Measurements from ENCODE around the gene DPYD. TPM values are rescaled to one million over a fixed set of nuclear protein-coding genes. Genes with fewer than 3 reads are reported as not detected.

Gene DPYD
- total and polyA plus RNA-seq, 4 donors: 16.2 to 51.3 (median 29.1) TPM

DNA sequence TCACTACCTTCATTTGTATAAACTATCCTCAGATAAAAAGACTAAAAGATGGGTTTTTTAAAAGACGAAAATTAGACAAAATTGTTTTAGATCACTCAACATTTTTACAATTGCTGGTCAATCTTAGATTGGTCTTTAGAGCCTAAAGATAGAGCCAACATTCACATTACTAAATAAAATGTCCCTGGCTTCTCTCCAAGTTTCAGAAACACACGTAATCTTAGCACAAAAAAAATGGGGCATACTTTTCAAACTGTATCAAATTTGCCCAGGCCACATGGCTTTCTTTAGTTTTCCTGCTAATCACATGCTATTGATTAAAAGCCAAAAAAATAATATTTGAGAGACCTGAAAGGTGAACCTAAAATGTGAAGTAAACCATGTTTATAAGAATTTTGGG is 288.1 kb downstream of the DPYD start:
- WGBS, 2 donors: 19 to 25% methylated on average over 2 of the region's 2 CpGs

DNA sequence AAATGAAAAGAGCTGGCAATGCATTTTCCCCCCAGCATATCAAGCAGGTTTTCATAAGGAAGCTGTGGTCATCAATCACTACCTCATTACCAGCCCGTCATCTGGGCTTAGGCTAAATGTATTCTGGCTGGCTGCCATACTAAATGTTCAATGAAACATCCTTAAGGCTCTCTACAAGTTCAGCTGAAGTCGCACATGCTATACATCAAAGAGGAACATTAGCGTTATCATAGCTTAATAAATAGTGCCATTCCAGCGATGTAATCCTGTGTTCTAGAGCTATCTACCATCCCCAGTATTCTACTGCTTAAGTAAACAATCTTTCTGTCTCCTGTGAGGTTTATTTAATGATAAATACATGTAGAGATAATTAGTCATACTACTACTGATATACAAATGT is 288.8 kb downstream of the DPYD start:
- Histone ChIP-seq H3K4me3 (ENCODE audit: low read length in 2 of 2) (no peak overlapping the region), H3K36me3 (ENCODE audit: control insufficient read depth in 1 of 2, insufficient read depth in 2 of 2, low read length in 1 of 2) (no peaks in the 10 kb centered on the region), H3K4me1 (ENCODE audit: control insufficient read depth in 1 of 2, insufficient read depth in 2 of 2, low read length in 2 of 2) (no peaks in the 10 kb centered on the region), H3K27ac (ENCODE audit: low read depth in 1 of 2, low read length in 2 of 2) (no peak overlapping the region), H3K27me3 (ENCODE audit: control insufficient read depth in 1 of 2, insufficient read depth in 2 of 2, low read length in 1 of 2) (no peaks in the 10 kb centered on the region), H3K9me3 (ENCODE audit: control insufficient read depth, low read length) (peaks cover 2% of the 10 kb centered on the region)
- intact Hi-C loops (cut with DNase I): no loop called here
- DNase-seq: no peak
- no peak for ATAC-seq (ENCODE audit: low FRiP score)
- WGBS, 2 donors: 12 to 20% methylated on average over 4 of the region's 4 CpGs

More for the DNA sequence above, 288.1 kb downstream of the DPYD start:
- DNase-seq: no peak
- intact Hi-C loops (cut with DNase I): no loop called here
- Histone ChIP-seq H3K4me3 (ENCODE audit: low read length in 2 of 2) (no peak overlapping the region), H3K4me1 (ENCODE audit: control insufficient read depth in 1 of 2, insufficient read depth in 2 of 2, low read length in 2 of 2) (no peaks in the 10 kb centered on the region), H3K27me3 (ENCODE audit: control insufficient read depth in 1 of 2, insufficient read depth in 2 of 2, low read length in 1 of 2) (no peaks in the 10 kb centered on the region), H3K9me3 (ENCODE audit: control insufficient read depth, low read length) (peaks cover 2% of the 10 kb centered on the region), H3K36me3 (ENCODE audit: control insufficient read depth in 1 of 2, insufficient read depth in 2 of 2, low read length in 1 of 2) (no peaks in the 10 kb centered on the region), H3K27ac (ENCODE audit: low read depth in 1 of 2, low read length in 2 of 2) (no peak overlapping the region)
- no peak for ATAC-seq (ENCODE audit: low FRiP score)

DNA sequence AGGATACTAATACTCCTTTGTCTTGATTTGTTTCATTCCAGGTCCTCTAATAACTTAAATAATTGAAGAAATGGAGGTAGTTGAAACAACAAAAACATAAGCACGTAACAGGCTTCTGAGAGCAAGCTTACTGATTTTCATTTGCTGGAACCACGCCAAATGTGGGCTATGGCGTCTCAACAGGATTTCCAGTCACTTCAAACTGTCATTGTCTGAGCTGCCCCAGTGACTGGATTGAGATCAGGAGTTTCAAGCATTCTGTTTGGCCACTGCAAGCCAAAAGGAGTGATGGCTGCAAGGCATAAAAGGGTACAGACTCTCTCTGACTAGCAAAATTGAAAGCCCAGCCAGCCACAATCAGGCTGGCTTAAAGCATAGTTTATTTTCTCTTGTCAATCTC is 289.9 kb downstream of the DPYD start:
- Histone ChIP-seq H3K9me3 (ENCODE audit: control insufficient read depth, low read length) (peaks cover 2% of the 10 kb centered on the region), H3K27ac (ENCODE audit: low read depth in 1 of 2, low read length in 2 of 2) (no peak overlapping the region), H3K27me3 (ENCODE audit: control insufficient read depth in 1 of 2, insufficient read depth in 2 of 2, low read length in 1 of 2) (no peaks in the 10 kb centered on the region), H3K36me3 (ENCODE audit: control insufficient read depth in 1 of 2, insufficient read depth in 2 of 2, low read length in 1 of 2) (no peaks in the 10 kb centered on the region), H3K4me1 (ENCODE audit: control insufficient read depth in 1 of 2, insufficient read depth in 2 of 2, low read length in 2 of 2) (no peaks in the 10 kb centered on the region), H3K4me3 (ENCODE audit: low read length in 2 of 2) (no peak overlapping the region)
- WGBS, 2 donors: 31 to 37% methylated on average over 3 of the region's 3 CpGs
- DNase-seq: no peak
- no peak for ATAC-seq (ENCODE audit: low FRiP score)
- intact Hi-C loops (cut with DNase I): no loop called here

DNA sequence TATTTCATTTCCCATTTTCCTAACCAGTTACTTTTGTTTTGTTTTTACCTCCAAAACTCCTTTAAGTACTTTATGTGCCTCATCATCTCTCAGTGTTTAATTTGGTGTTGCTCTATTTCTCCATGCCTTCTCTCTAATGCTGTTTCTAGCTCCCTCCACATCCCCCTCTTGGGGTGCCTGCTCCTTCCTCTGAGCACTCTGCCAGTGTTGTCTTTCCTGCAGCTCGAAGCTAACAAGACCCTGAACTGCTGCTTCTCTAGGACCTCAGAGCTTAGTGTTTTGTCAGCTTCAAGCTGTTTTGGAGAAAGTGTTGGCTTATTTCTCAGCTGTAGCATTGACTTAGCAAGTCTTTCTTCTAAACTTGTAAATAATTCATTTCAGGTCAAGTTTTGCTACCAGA is 290.6 kb downstream of the DPYD start:
- Histone ChIP-seq H3K9me3 (ENCODE audit: control insufficient read depth, low read length) (peaks cover 2% of the 10 kb centered on the region), H3K27me3 (ENCODE audit: control insufficient read depth in 1 of 2, insufficient read depth in 2 of 2, low read length in 1 of 2) (no peaks in the 10 kb centered on the region), H3K4me3 (ENCODE audit: low read length in 2 of 2) (no peak overlapping the region), H3K36me3 (ENCODE audit: control insufficient read depth in 1 of 2, insufficient read depth in 2 of 2, low read length in 1 of 2) (no peaks in the 10 kb centered on the region), H3K27ac (ENCODE audit: low read depth in 1 of 2, low read length in 2 of 2) (no peak overlapping the region), H3K4me1 (ENCODE audit: control insufficient read depth in 1 of 2, insufficient read depth in 2 of 2, low read length in 2 of 2) (no peaks in the 10 kb centered on the region)
- intact Hi-C loops (cut with DNase I): no loop called here
- DNase-seq (no peak), ATAC-seq (ENCODE audit: low FRiP score) (no peak)
- 38 to 40% methylated on average over 1 of the region's 1 CpG for WGBS, 2 donors

DNA sequence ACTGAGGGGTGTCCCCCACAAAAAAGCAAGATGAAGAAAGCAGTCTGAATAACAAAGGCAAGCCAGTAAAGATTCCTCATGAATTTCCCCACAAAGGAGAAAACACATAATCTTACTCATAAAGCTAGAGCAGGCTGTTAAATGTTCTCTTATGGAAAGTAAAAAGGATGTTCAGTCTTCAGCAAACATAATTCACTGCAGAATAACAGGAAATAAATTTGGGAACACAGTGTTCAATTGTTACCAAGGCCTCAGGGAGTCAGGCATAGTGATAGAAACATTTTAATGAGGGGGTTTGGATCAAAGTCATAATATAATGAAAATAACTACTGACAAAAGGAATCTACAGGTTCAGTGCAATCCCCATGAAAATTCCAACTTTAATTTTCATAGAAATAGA is 297.6 kb downstream of the DPYD start:
- Histone ChIP-seq H3K9me3 (ENCODE audit: control insufficient read depth, low read length) (no peaks in the 10 kb centered on the region), H3K27me3 (ENCODE audit: control insufficient read depth in 1 of 2, insufficient read depth in 2 of 2, low read length in 1 of 2) (no peaks in the 10 kb centered on the region), H3K4me1 (ENCODE audit: control insufficient read depth in 1 of 2, insufficient read depth in 2 of 2, low read length in 2 of 2) (no peaks in the 10 kb centered on the region), H3K36me3 (ENCODE audit: control insufficient read depth in 1 of 2, insufficient read depth in 2 of 2, low read length in 1 of 2) (no peaks in the 10 kb centered on the region), H3K4me3 (ENCODE audit: low read length in 2 of 2) (no peak overlapping the region), H3K27ac (ENCODE audit: low read depth in 1 of 2, low read length in 2 of 2) (no peak overlapping the region)
- no peak for DNase-seq
- intact Hi-C loops (cut with DNase I): no loop called here
- ATAC-seq (ENCODE audit: low FRiP score): no peak

DNA sequence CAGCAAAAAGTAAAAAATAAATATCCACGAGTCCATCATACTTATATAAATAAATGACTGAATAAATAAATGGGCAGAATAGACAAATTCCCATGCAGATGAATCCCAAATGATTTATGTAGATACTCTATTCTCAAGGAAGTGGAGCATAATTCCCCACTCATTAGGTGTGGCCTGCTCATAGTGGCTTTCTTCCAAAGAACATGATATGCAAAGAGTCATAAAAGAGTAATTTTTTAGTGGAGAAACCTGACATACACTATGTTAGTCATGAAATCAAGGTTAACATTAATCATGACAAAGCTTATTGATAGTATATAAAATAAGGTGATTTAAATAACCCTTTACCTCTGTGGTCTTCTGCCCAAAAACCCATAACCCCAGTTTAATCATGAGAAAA is 298.9 kb downstream of the DPYD start:
- ATAC-seq (ENCODE audit: low FRiP score): no peak
- Histone ChIP-seq H3K27ac (ENCODE audit: low read depth in 1 of 2, low read length in 2 of 2) (no peak overlapping the region), H3K9me3 (ENCODE audit: control insufficient read depth, low read length) (no peaks in the 10 kb centered on the region), H3K27me3 (ENCODE audit: control insufficient read depth in 1 of 2, insufficient read depth in 2 of 2, low read length in 1 of 2) (no peaks in the 10 kb centered on the region), H3K4me1 (ENCODE audit: control insufficient read depth in 1 of 2, insufficient read depth in 2 of 2, low read length in 2 of 2) (no peaks in the 10 kb centered on the region), H3K4me3 (ENCODE audit: low read length in 2 of 2) (no peak overlapping the region), H3K36me3 (ENCODE audit: control insufficient read depth in 1 of 2, insufficient read depth in 2 of 2, low read length in 1 of 2) (no peaks in the 10 kb centered on the region)
- DNase-seq: no peak
- 76% methylated on average over 1 of the region's 1 CpG for WGBS, 2 donors
- intact Hi-C loops (cut with DNase I): no loop called here

DNA sequence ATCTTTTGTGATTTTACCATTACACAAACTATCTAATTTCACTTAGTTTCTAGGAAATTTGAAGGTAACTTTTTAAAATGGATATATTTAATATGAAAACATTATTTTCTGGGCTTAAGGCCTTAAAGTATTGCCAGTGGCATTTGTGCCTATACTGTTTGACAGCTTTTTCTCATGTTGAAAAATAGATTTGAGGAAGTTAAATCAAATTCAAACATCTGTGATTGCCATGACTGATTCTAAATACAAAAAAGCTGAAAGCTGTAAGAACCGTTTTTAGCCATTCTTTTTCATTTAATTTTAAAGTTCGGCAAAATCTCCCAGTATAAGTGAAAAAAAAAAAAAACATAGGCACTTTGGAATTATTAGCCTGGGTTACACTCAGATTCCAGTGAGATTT is 301.1 kb downstream of the DPYD start:
- Histone ChIP-seq H3K27ac (ENCODE audit: low read depth in 1 of 2, low read length in 2 of 2) (no peak overlapping the region), H3K4me1 (ENCODE audit: control insufficient read depth in 1 of 2, insufficient read depth in 2 of 2, low read length in 2 of 2) (no peaks in the 10 kb centered on the region), H3K36me3 (ENCODE audit: control insufficient read depth in 1 of 2, insufficient read depth in 2 of 2, low read length in 1 of 2) (no peaks in the 10 kb centered on the region), H3K9me3 (ENCODE audit: control insufficient read depth, low read length) (no peaks in the 10 kb centered on the region), H3K4me3 (ENCODE audit: low read length in 2 of 2) (no peak overlapping the region), H3K27me3 (ENCODE audit: control insufficient read depth in 1 of 2, insufficient read depth in 2 of 2, low read length in 1 of 2) (no peaks in the 10 kb centered on the region)
- DNase-seq (no peak), ATAC-seq (ENCODE audit: low FRiP score) (no peak)
- intact Hi-C loops (cut with DNase I): no loop called here
- WGBS, 2 donors: 70 to 84% methylated on average over 2 of the region's 2 CpGs

DNA sequence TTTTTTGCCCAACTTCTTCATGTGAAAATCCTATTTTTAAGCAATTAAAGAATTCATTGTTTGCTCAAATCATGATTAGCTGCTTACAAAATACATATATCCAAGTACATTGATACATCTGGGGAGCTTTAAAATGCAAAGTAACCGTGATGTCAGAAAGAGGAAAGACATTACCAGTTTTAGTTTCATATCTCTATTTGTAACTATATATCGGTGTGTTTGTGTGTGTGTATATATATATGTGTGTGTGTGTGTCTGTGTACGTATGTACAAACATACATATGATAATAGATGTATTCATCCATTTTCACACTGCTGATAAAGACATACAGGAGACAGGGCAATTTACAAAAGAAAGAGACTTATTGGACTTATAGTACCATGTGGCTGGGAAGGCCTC is 310.1 kb downstream of the DPYD start:
- 94% methylated on average over 3 of the region's 3 CpGs for WGBS, 2 donors
- Histone ChIP-seq H3K4me1 (ENCODE audit: control insufficient read depth in 1 of 2, insufficient read depth in 2 of 2, low read length in 2 of 2) (no peaks in the 10 kb centered on the region), H3K27me3 (ENCODE audit: control insufficient read depth in 1 of 2, insufficient read depth in 2 of 2, low read length in 1 of 2) (no peaks in the 10 kb centered on the region), H3K4me3 (ENCODE audit: low read length in 2 of 2) (no peak overlapping the region), H3K36me3 (ENCODE audit: control insufficient read depth in 1 of 2, insufficient read depth in 2 of 2, low read length in 1 of 2) (no peaks in the 10 kb centered on the region), H3K9me3 (ENCODE audit: control insufficient read depth, low read length) (no peaks in the 10 kb centered on the region), H3K27ac (ENCODE audit: low read depth in 1 of 2, low read length in 2 of 2) (no peak overlapping the region)
- ATAC-seq (ENCODE audit: low FRiP score) (no peak), DNase-seq (no peak)
- intact Hi-C loops (cut with DNase I): no loop called here

GRCh38 chr1:97610102-97610501 is 310.7 kb downstream of the DPYD start:
- H3K27me3 ChIP-seq (ENCODE audit: control insufficient read depth in 1 of 2, insufficient read depth in 2 of 2, low read length in 1 of 2): no peaks in the 10 kb centered on the region
- intact Hi-C loops (cut with DNase I): no loop called here
- H3K4me1 ChIP-seq (ENCODE audit: control insufficient read depth in 1 of 2, insufficient read depth in 2 of 2, low read length in 2 of 2): no peaks in the 10 kb centered on the region
- ATAC-seq (ENCODE audit: low FRiP score): no peak
- no peak overlapping the region for H3K4me3 ChIP-seq (ENCODE audit: low read length in 2 of 2)
- no peak overlapping the region for H3K27ac ChIP-seq (ENCODE audit: low read depth in 1 of 2, low read length in 2 of 2)
- H3K9me3 ChIP-seq (ENCODE audit: control insufficient read depth, low read length): no peaks in the 10 kb centered on the region
- no peak for DNase-seq
- WGBS, 2 donors: 79 to 82% methylated on average over 3 of the region's 3 CpGs
- H3K36me3 ChIP-seq (ENCODE audit: control insufficient read depth in 1 of 2, insufficient read depth in 2 of 2, low read length in 1 of 2): no peaks in the 10 kb centered on the region
